Activated CD8-positive, alpha-beta T cell treated with anti-CD3 and anti-CD28 coated beads, Interleukin-2, amount 10 ng/mL, durations not matched to agents 7 days and 5 days (primary cell): ENCODE measurements around the gene MSL1. TPM values are rescaled to one million over a fixed set of nuclear protein-coding genes. Genes with fewer than 3 reads are reported as not detected.

ENCODE experiments used
- ATAC-seq: fragments of 150-1000 bp; cut with Tn5 transposase; one replicate; pipeline ENCODE4 v1.10.0; 2021; ENCODE audit warnings: moderate library complexity
- CTCF ChIA-PET: fragments of 350-600 bp; sonication (Branson Sonifier 250); formaldehyde crosslinking; loops from one replicate; lab custom pipeline; 2021; ENCODE audit warnings: antibody characterized with exemption; lab: Charles Lee
- POLR2A ChIA-PET: fragments of 350-600 bp; sonication (Branson Sonifier 250); formaldehyde crosslinking; loops from one replicate; lab custom pipeline; 2021; ENCODE audit warnings: antibody characterized with exemption; lab: Charles Lee
- DNase-seq: peaks from one replicate; pipeline ENCODE4 v3.0.0-alpha.2; 2020
- H3K27ac Mint-ChIP-seq: one replicate; pipeline ENCODE4 v1.8.0; 2021; ENCODE audit warnings: mild to moderate bottlenecking, mixed read lengths
- H3K27me3 Mint-ChIP-seq: one replicate; pipeline ENCODE4 v1.8.0; 2021; ENCODE audit warnings: low read depth, mixed read lengths
- H3K36me3 Mint-ChIP-seq: one replicate; pipeline ENCODE4 v1.8.0; 2021; ENCODE audit warnings: low read depth, mixed read lengths
- H3K4me1 Mint-ChIP-seq: one replicate; pipeline ENCODE4 v1.8.0; 2021; ENCODE audit warnings: low read depth, mixed read lengths
- H3K4me3 Mint-ChIP-seq: one replicate; pipeline ENCODE4 v1.8.0; 2021; ENCODE audit warnings: mild to moderate bottlenecking, mixed read lengths
- H3K9me3 Mint-ChIP-seq: one replicate; pipeline ENCODE4 v1.8.0; 2022; ENCODE audit warnings: mixed read lengths; ENCODE audit not compliant: insufficient read depth
- total RNA-seq, 2 experiments: library from RNA; stranded (reverse); gene quantifications; one replicate each; pipeline ENCODE4 v1.2.3, GENCODE V29; 2021

Gene MSL1
- total RNA-seq, 2 experiments from 2014 or later, result 80.5 to 83.2 TPM

- no peak for DNase-seq
Observed at GRCh38 chr17:40093005-40093579, 28.7 kb upstream of the MSL1 start.

GRCh38 chr17:40093580-40094201, 28.1 kb upstream of the MSL1 start:
- Mint-ChIP-seq H3K27me3 (no peaks in the 10 kb centered on the region), H3K36me3 (peaks cover 46% of the 10 kb centered on the region), H3K4me3 (no peak overlapping the region), H3K4me1 (peaks cover 50% of the 10 kb centered on the region), H3K27ac (peak overlapping the region; percentile 52), H3K9me3 (no peaks in the 10 kb centered on the region)
- DNase-seq, result no peak
- ATAC-seq, result no peak
- CTCF ChIA-PET, result interaction anchor here (1.1 to 2.5 kb wide), 3 partner anchors 18 kb away, joined by 3 to 21 read pairs (median 10); no protein-coding TSS in a partner anchor
- POLR2A ChIA-PET, result no interaction called here

More at GRCh38 chr17:40093005-40093579, 28.7 kb upstream of the MSL1 start:
- Mint-ChIP-seq H3K27me3 (no peaks in the 10 kb centered on the region), H3K36me3 (peaks cover 41% of the 10 kb centered on the region), H3K4me3 (no peak overlapping the region), H3K9me3 (no peaks in the 10 kb centered on the region), H3K27ac (peak overlapping the region; percentile 42), H3K4me1 (peaks cover 44% of the 10 kb centered on the region)
- no peak for ATAC-seq
- ChIA-PET POLR2A (no interaction called here), CTCF (interaction anchor here (0.6 to 2.5 kb wide), 3 partner anchors 18 to 31 kb away, joined by 3 to 21 read pairs (median 10); no protein-coding TSS in a partner anchor)

GRCh38 chr17:40094874-40095273, 26.9 kb upstream of the MSL1 start:
- H3K4me1 Mint-ChIP-seq, result peaks cover 61% of the 10 kb centered on the region
- H3K27ac Mint-ChIP-seq, result peak overlapping the region; percentile 20
- no peak overlapping the region for H3K4me3 Mint-ChIP-seq
- peaks cover 47% of the 10 kb centered on the region for H3K36me3 Mint-ChIP-seq
- DNase-seq (no peak), ATAC-seq (no peak)
- no peaks in the 10 kb centered on the region for H3K9me3 Mint-ChIP-seq
- CTCF ChIA-PET, result interaction anchor here (0.9 to 9.9 kb wide), 4 partner anchors 9 to 26 kb away, joined by 3 to 156 read pairs (median 5); no protein-coding TSS in a partner anchor
- no peaks in the 10 kb centered on the region for H3K27me3 Mint-ChIP-seq
- POLR2A ChIA-PET, result interaction anchor here (0.7 to 1.6 kb wide), 2 partner anchors 19 to 30 kb away, joined by 3 to 5 read pairs; no protein-coding TSS in a partner anchor

GRCh38 chr17:40095351-40095943, 26.3 kb upstream of the MSL1 start:
- Mint-ChIP-seq H3K4me1 (peaks cover 67% of the 10 kb centered on the region), H3K27ac (peak overlapping the region; percentile 85), H3K27me3 (no peaks in the 10 kb centered on the region), H3K9me3 (no peaks in the 10 kb centered on the region), H3K36me3 (peaks cover 47% of the 10 kb centered on the region), H3K4me3 (peak overlapping the region; percentile 68)
- ChIA-PET POLR2A (interaction anchor here (0.7 to 1.9 kb wide), 4 partner anchors 17 to 30 kb away, joined by 3 to 6 read pairs (median 4); no protein-coding TSS in a partner anchor), CTCF (interaction anchor here (0.9 to 9.9 kb wide), 5 partner anchors 9 to 26 kb away, joined by 5 to 156 read pairs (median 7); no protein-coding TSS in a partner anchor)
- no peak for DNase-seq
- ATAC-seq, result no peak

GRCh38 chr17:40095944-40096791, 25.6 kb upstream of the MSL1 start:
- ChIA-PET POLR2A (interaction anchor here (0.6 to 1.9 kb wide), 5 partner anchors 17 to 126 kb away, joined by 3 to 6 read pairs (median 5); partner anchors contain the start of gene MED24), CTCF (interaction anchor here (1.1 to 9.9 kb wide), 5 partner anchors 10 to 27 kb away, joined by 5 to 156 read pairs (median 8); no protein-coding TSS in a partner anchor)
- H3K4me3 Mint-ChIP-seq, result peak overlapping the region; percentile 68
- DNase-seq (peak; percentile 95), ATAC-seq (peak; percentile 72)
- peaks cover 74% of the 10 kb centered on the region for H3K4me1 Mint-ChIP-seq
- H3K27me3 Mint-ChIP-seq, result no peaks in the 10 kb centered on the region
- peaks cover 47% of the 10 kb centered on the region for H3K36me3 Mint-ChIP-seq
- no peaks in the 10 kb centered on the region for H3K9me3 Mint-ChIP-seq
- H3K27ac Mint-ChIP-seq, result peak overlapping the region; percentile 85

GRCh38 chr17:40097087-40097486, 24.7 kb upstream of the MSL1 start:
- H3K9me3 Mint-ChIP-seq, result no peaks in the 10 kb centered on the region
- ChIA-PET POLR2A (interaction anchor here (0.6 to 1.9 kb wide), 4 partner anchors 24 to 125 kb away, joined by 3 to 6 read pairs (median 5); partner anchors contain the start of gene MED24), CTCF (interaction anchor here (2.8 to 9.9 kb wide), 3 partner anchors 11 to 22 kb away, joined by 15 to 156 read pairs (median 17); no protein-coding TSS in a partner anchor)
- DNase-seq (no peak), ATAC-seq (no peak)
- H3K4me1 Mint-ChIP-seq, result peaks cover 82% of the 10 kb centered on the region
- H3K36me3 Mint-ChIP-seq, result peaks cover 47% of the 10 kb centered on the region
- peak overlapping the region; percentile 85 for H3K27ac Mint-ChIP-seq
- peak overlapping the region; percentile 68 for H3K4me3 Mint-ChIP-seq
- H3K27me3 Mint-ChIP-seq, result no peaks in the 10 kb centered on the region

- H3K9me3 Mint-ChIP-seq, result no peaks in the 10 kb centered on the region
- peaks cover 89% of the 10 kb centered on the region for H3K4me1 Mint-ChIP-seq
- peaks cover 47% of the 10 kb centered on the region for H3K36me3 Mint-ChIP-seq
- DNase-seq (no peak), ATAC-seq (no peak)
- peak overlapping the region; percentile 85 for H3K27ac Mint-ChIP-seq
- no peaks in the 10 kb centered on the region for H3K27me3 Mint-ChIP-seq
- CTCF ChIA-PET, result interaction anchor here (0.9 to 9.9 kb wide), 7 partner anchors 12 to 93 kb away, joined by 3 to 156 read pairs (median 10); no protein-coding TSS in a partner anchor
- H3K4me3 Mint-ChIP-seq, result peak overlapping the region; percentile 82
- POLR2A ChIA-PET, result interaction anchor here (0.6 to 3.0 kb wide), 5 partner anchors 12 to 181 kb away, joined by 3 to 17 read pairs (median 3); partner anchors contain the start of gene CASC3
Observed at GRCh38 chr17:40097931-40098845, 23.6 kb upstream of the MSL1 start.

- Mint-ChIP-seq H3K4me3 (peak overlapping the region; percentile 82), H3K27ac (peak overlapping the region; percentile 78), H3K4me1 (peaks cover 91% of the 10 kb centered on the region), H3K27me3 (no peaks in the 10 kb centered on the region), H3K9me3 (no peaks in the 10 kb centered on the region), H3K36me3 (peaks cover 39% of the 10 kb centered on the region)
- CTCF ChIA-PET, result interaction anchor here (0.9 to 9.9 kb wide), 8 partner anchors 13 to 92 kb away, joined by 3 to 156 read pairs (median 9); no protein-coding TSS in a partner anchor
- DNase-seq, result peak; percentile 97
- ATAC-seq, result peak; percentile 62
- POLR2A ChIA-PET, result interaction anchor here (0.6 to 3.0 kb wide), 6 partner anchors 11 to 180 kb away, joined by 3 to 17 read pairs (median 3); partner anchors contain the start of gene CASC3
Observed at GRCh38 chr17:40098846-40099618, 22.7 kb upstream of the MSL1 start.

- Mint-ChIP-seq H3K27me3 (no peaks in the 10 kb centered on the region), H3K4me1 (peaks cover 94% of the 10 kb centered on the region), H3K9me3 (no peaks in the 10 kb centered on the region), H3K4me3 (peak overlapping the region; percentile 82), H3K27ac (peak overlapping the region; percentile 78), H3K36me3 (peaks cover 34% of the 10 kb centered on the region)
- ChIA-PET CTCF (interaction anchor here (0.7 to 9.9 kb wide), 12 partner anchors 12 to 316 kb away, joined by 3 to 156 read pairs (median 8); partner anchors contain the start of gene CASC3), POLR2A (interaction anchor here (0.9 to 3.0 kb wide), 4 partner anchors 10 to 31 kb away, joined by 3 to 17 read pairs (median 6); no protein-coding TSS in a partner anchor)
- DNase-seq, result no peak
- ATAC-seq, result peak; percentile 1
Observed at GRCh38 chr17:40099619-40100418, 22.0 kb upstream of the MSL1 start.
